Kidney epithelial cell (primary cell): ENCODE measurements around the gene VPS37C. TPM values are rescaled to one million over a fixed set of nuclear protein-coding genes. Genes with fewer than 3 reads are reported as not detected.

Source experiments
- DNase-seq: peaks from one replicate; pipeline ENCODE4 v3.0.0-alpha.2; 2010; ENCODE audit warnings: low read depth
- H3K27me3 ChIP-seq: 2 replicates; pipeline ENCODE4 v1.6.0; 2011; ENCODE audit warnings: low read length; ENCODE audit not compliant: control insufficient read depth, insufficient read depth
- H3K36me3 ChIP-seq: 2 replicates; pipeline ENCODE4 v1.5.1; 2011; ENCODE audit warnings: low read length; ENCODE audit not compliant: control insufficient read depth, insufficient read depth
- H3K4me3 ChIP-seq: 2 replicates; pipeline ENCODE4 v1.5.1; 2011; ENCODE audit warnings: low read depth, mild to moderate bottlenecking, control low read depth, low read length
- total RNA-seq: library from RNA; depleted of rRNA; stranded (reverse); fragments of >200 nt; gene quantifications from 2 replicates; pipeline ENCODE4 v1.2.3, GENCODE V29; 2015
- TF ChIP-seq, protein P1 (sequence below): IDR thresholded peaks from 2 replicates; pipeline ENCODE4 v1.5.1; 2011; ENCODE audit warnings: mild to moderate bottlenecking, moderate library complexity, low read length, control low read depth, inconsistent platforms; ENCODE audit not compliant: insufficient read depth, poor library complexity, severe bottlenecking

The VPS37C gene
- total RNA-seq, 1 donor from 2014 or later, result 24.4 TPM

DNA sequence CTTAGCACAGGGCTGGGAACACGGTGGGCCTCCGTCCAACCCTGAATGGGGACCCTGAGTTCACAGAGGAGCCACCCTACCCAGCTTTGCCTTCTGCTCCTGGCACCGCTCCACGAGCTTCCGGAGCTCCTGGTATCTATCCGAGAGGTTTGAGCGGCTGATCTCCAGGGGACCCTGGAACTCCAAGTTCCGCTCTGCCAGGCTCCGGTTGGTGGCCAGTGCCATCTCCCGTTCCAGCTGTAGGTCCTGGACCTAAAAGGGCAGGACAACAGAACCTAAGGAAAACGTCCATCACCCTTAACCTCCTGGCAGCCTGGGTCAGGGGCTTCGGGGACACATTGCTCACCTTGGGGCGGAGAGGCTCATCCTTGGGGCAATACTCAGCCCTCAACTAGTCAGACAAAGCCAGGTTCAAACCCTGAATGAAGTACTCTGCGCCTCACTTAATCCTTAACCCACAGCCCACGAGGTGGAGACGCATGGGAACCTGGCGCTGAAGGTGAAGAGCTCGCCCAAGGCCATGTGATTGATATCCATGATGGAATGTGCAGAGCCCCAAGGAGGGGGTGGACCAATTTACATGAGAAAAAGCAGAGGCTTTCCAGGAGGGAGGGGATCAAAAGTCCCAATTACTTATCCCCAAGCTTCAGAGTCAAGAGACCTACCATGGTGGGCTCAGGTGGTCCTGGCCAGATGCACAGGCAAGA lies 27.1 kb downstream of the VPS37C start:
- Histone ChIP-seq H3K36me3 (no peaks in the 10 kb centered on the region), H3K4me3 (no peak overlapping the region), H3K27me3 (no peaks in the 10 kb centered on the region)
- TF ChIP-seq, protein P1, sequence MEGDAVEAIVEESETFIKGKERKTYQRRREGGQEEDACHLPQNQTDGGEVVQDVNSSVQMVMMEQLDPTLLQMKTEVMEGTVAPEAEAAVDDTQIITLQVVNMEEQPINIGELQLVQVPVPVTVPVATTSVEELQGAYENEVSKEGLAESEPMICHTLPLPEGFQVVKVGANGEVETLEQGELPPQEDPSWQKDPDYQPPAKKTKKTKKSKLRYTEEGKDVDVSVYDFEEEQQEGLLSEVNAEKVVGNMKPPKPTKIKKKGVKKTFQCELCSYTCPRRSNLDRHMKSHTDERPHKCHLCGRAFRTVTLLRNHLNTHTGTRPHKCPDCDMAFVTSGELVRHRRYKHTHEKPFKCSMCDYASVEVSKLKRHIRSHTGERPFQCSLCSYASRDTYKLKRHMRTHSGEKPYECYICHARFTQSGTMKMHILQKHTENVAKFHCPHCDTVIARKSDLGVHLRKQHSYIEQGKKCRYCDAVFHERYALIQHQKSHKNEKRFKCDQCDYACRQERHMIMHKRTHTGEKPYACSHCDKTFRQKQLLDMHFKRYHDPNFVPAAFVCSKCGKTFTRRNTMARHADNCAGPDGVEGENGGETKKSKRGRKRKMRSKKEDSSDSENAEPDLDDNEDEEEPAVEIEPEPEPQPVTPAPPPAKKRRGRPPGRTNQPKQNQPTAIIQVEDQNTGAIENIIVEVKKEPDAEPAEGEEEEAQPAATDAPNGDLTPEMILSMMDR, result no peak
- DNase-seq, result no peak

- no peak overlapping the region for H3K4me3 ChIP-seq
- H3K36me3 ChIP-seq, result no peaks in the 10 kb centered on the region
- no peaks in the 10 kb centered on the region for H3K27me3 ChIP-seq
- TF ChIP-seq, protein P1, result no peak
- no peak for DNase-seq
These were observed 28.1 kb downstream of the VPS37C start for GRCh38 chr11:61133145-61133544.

GRCh38 chr11:61132646-61133045 lies 28.6 kb downstream of the VPS37C start:
- no peaks in the 10 kb centered on the region for H3K27me3 ChIP-seq
- DNase-seq, result no peak
- TF ChIP-seq, protein P1, result no peak

GRCh38 chr11:61131998-61132555 lies 29.1 kb downstream of the VPS37C start:
- no peaks in the 10 kb centered on the region for H3K27me3 ChIP-seq
- H3K4me3 ChIP-seq, result no peak overlapping the region
- H3K36me3 ChIP-seq, result no peaks in the 10 kb centered on the region
- TF ChIP-seq, protein P1, result no peak
- DNase-seq, result no peak

More at GRCh38 chr11:61132646-61133045, 28.6 kb downstream of the VPS37C start:
- Histone ChIP-seq H3K4me3 (no peak overlapping the region), H3K36me3 (no peaks in the 10 kb centered on the region)

GRCh38 chr11:61131586-61131985 lies 29.6 kb downstream of the VPS37C start:
- H3K36me3 ChIP-seq, result no peaks in the 10 kb centered on the region
- H3K4me3 ChIP-seq, result no peak overlapping the region
- TF ChIP-seq, protein P1, result no peak
- no peaks in the 10 kb centered on the region for H3K27me3 ChIP-seq
- no peak for DNase-seq
